Subcutaneous abdominal adipose tissue (tissue), 5 donors: ENCODE measurements around the gene TLR9.

Experiments
- H3K27ac ChIP-seq: one replicate; pipeline ENCODE4 v1.7.0; 2013; ENCODE audit warnings: low read depth, mild to moderate bottlenecking, inconsistent platforms, low read length, moderate library complexity
- H3K27me3 ChIP-seq, 5 donors: one replicate each; pipeline ENCODE4 v1.7.0; 2013; ENCODE audit warnings: low read length in 5 of 5, inconsistent platforms in 1 of 5; ENCODE audit not compliant: control insufficient read depth in 5 of 5, insufficient read depth in 4 of 5
- H3K36me3 ChIP-seq, 5 donors: one replicate each; pipeline ENCODE4 v1.7.0; 2013; ENCODE audit warnings: low read length in 5 of 5; ENCODE audit not compliant: control insufficient read depth in 5 of 5, insufficient read depth in 5 of 5
- H3K4me1 ChIP-seq, 5 donors: one replicate each; pipeline ENCODE4 v1.7.0; 2013; ENCODE audit warnings: low read length in 5 of 5, mild to moderate bottlenecking in 3 of 5, moderate library complexity in 1 of 5; ENCODE audit not compliant: control insufficient read depth in 5 of 5, insufficient read depth in 5 of 5
- H3K4me3 ChIP-seq, 5 donors: one replicate each; pipeline ENCODE4 v1.7.0; 2013; ENCODE audit warnings: low read length in 5 of 5, low read depth in 1 of 5
- H3K9ac ChIP-seq, 5 donors: one replicate each; pipeline ENCODE4 v1.7.0; 2013; ENCODE audit warnings: low read length in 5 of 5, mild to moderate bottlenecking in 4 of 5, moderate library complexity in 3 of 5
- H3K9me3 ChIP-seq, 5 donors: one replicate each; pipeline ENCODE4 v1.7.0; 2013; ENCODE audit warnings: low read length in 5 of 5; ENCODE audit not compliant: control insufficient read depth in 5 of 5
- donor health status: healthy.
- donor health status: healthy.
- donor health status: healthy.
- donor health status: healthy.
- donor health status: healthy.

The TLR9 gene

GRCh38 chr3:52248165-52248541 lies 22.7 kb upstream of the TLR9 start:
- Histone ChIP-seq H3K9ac (peak overlapping the region in 1 of 5 donors; percentile 21), H3K9me3 (peaks cover 0 to 3% (median 0%) of the 10 kb centered on the region in 5 donors), H3K27ac (no peak overlapping the region), H3K4me3 (no peak overlapping the region), H3K4me1 (peaks cover 5 to 48% (median 38%) of the 10 kb centered on the region in 5 donors), H3K36me3 (peaks cover 0 to 47% (median 37%) of the 10 kb centered on the region in 5 donors), H3K27me3 (no peaks in the 10 kb centered on the region)

DNA sequence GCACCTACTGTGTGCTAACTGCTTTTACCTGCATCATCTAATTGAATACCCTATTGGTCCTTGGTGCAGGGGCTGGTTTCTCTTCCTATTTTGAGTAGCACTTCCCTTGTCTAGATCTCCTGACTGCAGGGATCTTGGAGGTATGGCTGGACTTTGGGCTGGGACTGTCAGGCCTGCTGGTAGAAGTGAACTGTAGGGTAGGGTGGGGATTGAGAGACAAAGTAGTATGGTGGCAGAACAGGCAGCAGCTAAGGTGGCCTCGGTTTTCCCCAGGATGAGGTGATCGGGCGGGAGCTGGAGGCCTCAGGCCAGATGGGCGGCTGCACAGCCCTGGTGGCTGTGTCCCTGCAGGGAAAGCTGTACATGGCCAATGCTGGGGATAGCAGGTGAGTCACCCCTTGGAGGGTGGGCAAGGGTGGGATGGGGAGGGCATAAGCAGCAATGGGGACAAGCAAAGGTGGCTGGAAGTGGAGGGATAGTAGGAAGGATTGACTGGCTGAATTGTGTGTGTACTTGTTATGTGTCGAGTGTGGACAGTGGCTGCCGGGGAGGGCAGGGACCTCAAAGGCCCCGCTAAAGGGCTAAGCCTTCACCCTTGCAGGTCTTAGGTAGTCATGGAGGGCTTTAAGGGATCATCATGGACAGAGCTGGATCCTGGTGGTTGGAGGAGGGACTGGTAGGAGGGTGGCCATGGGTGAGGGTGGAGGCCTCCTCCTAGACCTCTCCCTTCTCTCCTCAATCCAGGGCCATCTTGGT lies 22.1 kb upstream of the TLR9 start:
- Histone ChIP-seq H3K27ac (no peak overlapping the region), H3K27me3 (no peaks in the 10 kb centered on the region), H3K4me3 (peak overlapping the region in 2 of 5 donors; percentile 69 to 77), H3K9me3 (peaks cover 0 to 3% (median 0%) of the 10 kb centered on the region in 5 donors), H3K9ac (peak overlapping the region in 1 of 5 donors; percentile 21), H3K36me3 (peaks cover 0 to 45% (median 34%) of the 10 kb centered on the region in 5 donors), H3K4me1 (peaks cover 5 to 45% (median 35%) of the 10 kb centered on the region in 5 donors)

DNA sequence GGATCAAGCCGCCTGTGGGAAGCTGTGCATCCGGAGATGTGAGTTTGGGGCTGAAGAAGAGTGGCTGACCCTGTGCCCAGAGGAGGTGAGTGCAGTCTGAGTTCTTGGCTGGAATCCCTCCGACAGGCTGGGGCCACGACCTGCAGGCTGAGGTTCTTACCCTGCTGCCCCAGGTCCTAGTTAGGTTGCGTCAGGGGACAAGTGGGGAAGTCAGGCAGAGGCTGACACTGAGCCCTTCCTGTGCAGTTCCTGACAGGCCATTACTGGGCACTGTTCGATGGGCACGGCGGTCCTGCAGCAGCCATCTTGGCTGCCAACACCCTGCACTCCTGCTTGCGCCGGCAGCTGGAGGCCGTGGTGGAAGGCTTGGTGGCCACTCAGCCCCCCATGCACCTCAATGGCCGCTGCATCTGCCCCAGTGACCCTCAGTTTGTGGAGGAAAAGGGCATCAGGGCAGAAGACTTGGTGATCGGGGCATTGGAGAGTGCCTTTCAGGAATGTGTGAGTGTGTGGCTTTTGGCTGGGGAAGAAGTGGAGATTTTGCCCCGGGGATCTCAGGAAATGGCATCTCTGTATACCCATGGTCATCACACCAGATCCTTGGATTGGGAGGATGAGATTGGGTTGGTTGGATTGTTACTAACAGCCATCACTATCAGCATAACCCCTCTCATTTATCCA lies 21.4 kb upstream of the TLR9 start:
- peak overlapping the region in 2 of 5 donors; percentile 73 to 78 for H3K9ac ChIP-seq
- peak overlapping the region; percentile 69 to 78 (median 73) for H3K4me3 ChIP-seq
- peak overlapping the region; percentile 65 for H3K27ac ChIP-seq
- H3K9me3 ChIP-seq = peaks cover 0 to 3% (median 0%) of the 10 kb centered on the region in 5 donors
- H3K4me1 ChIP-seq = peaks cover 5 to 45% (median 35%) of the 10 kb centered on the region in 5 donors
- no peaks in the 10 kb centered on the region for H3K27me3 ChIP-seq
- peaks cover 0 to 42% (median 30%) of the 10 kb centered on the region in 5 donors for H3K36me3 ChIP-seq

GRCh38 chr3:52246264-52246620 lies 20.8 kb upstream of the TLR9 start:
- H3K27ac ChIP-seq = peak overlapping the region; percentile 65
- peaks cover 5 to 45% (median 35%) of the 10 kb centered on the region in 5 donors for H3K4me1 ChIP-seq
- peaks cover 0 to 36% (median 28%) of the 10 kb centered on the region in 5 donors for H3K36me3 ChIP-seq
- peak overlapping the region; percentile 69 to 78 (median 73) for H3K4me3 ChIP-seq
- H3K9ac ChIP-seq = peak overlapping the region; percentile 50 to 79 (median 73)
- no peaks in the 10 kb centered on the region for H3K27me3 ChIP-seq
- H3K9me3 ChIP-seq = peaks cover 0 to 3% (median 0%) of the 10 kb centered on the region in 5 donors

DNA sequence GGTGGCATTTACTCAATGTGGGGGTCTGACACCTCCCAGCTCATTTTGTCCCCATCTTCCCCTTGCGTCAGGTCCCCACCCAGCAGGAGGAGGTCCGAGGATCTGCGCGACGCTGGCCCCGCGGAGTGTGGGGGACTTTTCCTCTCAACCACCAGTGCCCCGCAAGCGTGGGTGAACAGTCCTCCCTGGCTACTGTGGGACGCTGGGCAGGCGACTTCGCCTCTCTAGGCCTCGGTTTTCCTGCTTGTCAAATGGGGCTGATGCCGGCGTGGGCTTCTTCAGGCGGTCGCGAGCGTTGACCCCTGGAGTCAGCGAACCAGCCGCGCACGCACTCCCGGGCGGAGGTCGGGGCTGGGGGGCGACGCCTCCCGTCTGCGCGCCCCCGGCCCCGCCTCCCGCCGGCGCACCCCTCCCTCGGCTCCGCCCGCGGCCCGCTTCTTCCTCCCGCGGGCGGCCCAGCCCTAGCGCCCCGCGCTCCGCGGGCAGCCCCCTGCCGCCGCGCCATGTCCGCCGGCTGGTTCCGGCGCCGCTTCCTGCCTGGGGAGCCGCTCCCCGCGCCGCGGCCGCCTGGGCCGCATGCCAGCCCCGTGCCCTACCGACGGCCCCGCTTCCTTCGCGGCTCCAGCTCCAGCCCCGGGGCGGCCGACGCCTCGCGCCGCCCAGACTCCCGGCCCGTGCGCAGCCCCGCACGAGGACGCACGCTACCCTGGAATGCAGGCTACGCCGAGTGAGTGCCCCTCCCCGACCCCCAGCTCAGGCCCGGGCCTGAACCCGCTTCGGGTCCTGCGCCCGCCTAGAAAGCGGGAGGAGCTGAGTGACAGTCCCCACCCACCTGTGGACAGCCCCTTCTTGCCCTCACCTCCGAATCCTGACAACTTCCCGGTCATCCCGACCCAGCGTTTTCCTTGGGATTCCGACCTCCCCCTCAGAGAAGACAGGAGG lies 20.1 kb upstream of the TLR9 start, which contains the start of gene PPM1M:
TSS of gene PPM1M (plus strand) at position 438 of the 942 bp plus-strand sequence. CDS start at position 504, 66 bp downstream.
- peak within 1 kb of the TSS; percentile 66 to 79 (median 78) for H3K9ac ChIP-seq
- peaks cover 0 to 3% (median 0%) of the 10 kb centered on the region in 5 donors for H3K9me3 ChIP-seq
- peaks cover 0 to 30% (median 26%) of the 10 kb centered on the region in 5 donors for H3K36me3 ChIP-seq
- H3K4me3 ChIP-seq = peak within 1 kb of the TSS; percentile 69 to 78 (median 77)
- H3K27me3 ChIP-seq = no peaks in the 10 kb centered on the region
- peaks cover 5 to 50% (median 38%) of the 10 kb centered on the region in 5 donors for H3K4me1 ChIP-seq
- peak within 1 kb of the TSS; percentile 65 for H3K27ac ChIP-seq

DNA sequence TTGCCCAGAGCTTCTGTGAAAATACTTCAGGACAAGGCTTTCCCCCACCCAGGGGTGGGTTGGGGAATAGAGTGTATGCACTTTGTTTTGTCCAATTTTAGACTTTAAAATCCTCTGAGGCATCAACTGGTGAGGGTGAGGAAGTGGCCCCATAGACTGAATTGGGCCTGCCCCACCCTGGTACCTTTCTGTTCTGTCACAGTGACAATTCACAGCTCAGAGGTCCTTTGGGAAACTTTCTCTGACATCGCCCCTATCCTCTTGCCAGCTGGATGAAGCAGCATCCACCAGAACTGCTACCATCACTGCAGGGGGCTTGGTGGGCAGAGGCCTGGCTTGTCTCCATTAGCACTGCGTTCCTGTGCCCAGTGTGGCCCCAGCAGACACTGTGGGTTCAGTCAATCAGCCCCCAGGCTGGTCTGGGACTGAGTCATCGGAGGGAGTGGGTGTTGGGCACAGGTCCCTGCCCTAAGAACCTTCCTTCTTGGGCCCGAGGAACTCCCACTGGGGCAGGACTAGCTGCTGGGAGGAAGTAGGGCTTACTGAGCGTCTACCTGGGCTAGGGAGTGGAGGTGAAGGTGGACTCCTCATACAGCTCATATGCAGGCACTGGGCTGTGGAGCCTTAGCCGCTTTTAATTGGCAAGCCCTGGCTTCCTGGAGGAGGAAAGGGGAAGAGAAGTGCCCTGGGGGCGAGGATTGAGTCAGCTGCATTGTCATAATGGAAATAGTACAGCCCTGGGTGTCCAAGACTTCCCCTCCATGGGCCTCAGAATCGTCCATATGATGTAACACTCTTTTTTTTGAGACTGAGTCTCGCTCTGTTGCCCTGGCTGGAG lies 18.6 kb upstream of the TLR9 start:
- Histone ChIP-seq H3K36me3 (peaks cover 0 to 14% (median 13%) of the 10 kb centered on the region in 5 donors), H3K27me3 (no peaks in the 10 kb centered on the region), H3K9ac (no peak overlapping the region), H3K4me3 (peak overlapping the region in 1 of 5 donors; percentile 17), H3K9me3 (peaks cover 0 to 3% (median 0%) of the 10 kb centered on the region in 5 donors), H3K27ac (peak overlapping the region; percentile 30), H3K4me1 (peaks cover 5 to 65% (median 47%) of the 10 kb centered on the region in 5 donors)

GRCh38 chr3:52242039-52242438 lies 16.6 kb upstream of the TLR9 start:
- H3K27ac ChIP-seq = no peak overlapping the region
- no peaks in the 10 kb centered on the region for H3K36me3 ChIP-seq
- H3K4me1 ChIP-seq = peaks cover 12 to 73% (median 61%) of the 10 kb centered on the region in 5 donors
- no peaks in the 10 kb centered on the region for H3K27me3 ChIP-seq
- H3K9me3 ChIP-seq = peaks cover 0 to 3% (median 0%) of the 10 kb centered on the region in 5 donors
- H3K4me3 ChIP-seq = no peak overlapping the region
- H3K9ac ChIP-seq = no peak overlapping the region

GRCh38 chr3:52240886-52241370 lies 15.5 kb upstream of the TLR9 start:
- Histone ChIP-seq H3K27me3 (no peaks in the 10 kb centered on the region), H3K9me3 (peaks cover 0 to 3% (median 0%) of the 10 kb centered on the region in 5 donors), H3K9ac (no peak overlapping the region), H3K27ac (peak overlapping the region; percentile 96), H3K4me3 (no peak overlapping the region), H3K36me3 (no peaks in the 10 kb centered on the region), H3K4me1 (peaks cover 8 to 71% (median 60%) of the 10 kb centered on the region in 5 donors)
